ENCODE measurements around the gene RAG2.

DNA sequence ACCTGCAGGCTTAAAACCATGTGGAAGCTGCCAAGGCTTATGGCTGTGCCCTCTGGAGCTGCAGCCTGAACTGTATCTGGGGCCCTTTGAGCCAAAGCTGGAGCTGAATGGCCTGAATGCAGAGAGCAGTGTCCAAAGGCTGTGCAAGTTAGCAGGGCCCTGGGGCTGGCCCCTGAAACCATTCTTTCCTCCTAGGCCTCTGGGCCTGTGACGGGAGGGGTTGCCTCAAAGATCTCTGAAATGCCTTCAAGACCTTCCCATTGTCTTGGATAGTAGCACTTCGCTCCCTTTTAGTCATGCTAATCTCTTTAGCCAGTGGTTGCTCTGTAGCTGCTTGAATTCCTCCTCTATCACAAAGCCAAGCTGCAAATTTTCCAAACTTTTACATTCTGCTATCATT is 16.5 kb downstream of the RAG2 start:
- TF ChIP-seq CTCF (IDR thresholded peaks at IDR 0.05; ENCODE audit: insufficient read depth, low read depth, low read length) (no peak), EZH2 (IDR thresholded peaks at IDR 0.05; ENCODE audit: insufficient read depth, low read length) (no peak)
